Measurements from ENCODE around the gene GP9.

- TF ChIP-seq CTCF (IDR thresholded peaks at IDR 0.05) (peak; percentile 91), EZH2 (IDR thresholded peaks at IDR 0.05; ENCODE audit: borderline replicate concordance, insufficient read depth, low read depth, low read length, poor library complexity, severe bottlenecking) (no peak)
Observed at GRCh38 chr3:129026728-129027543, 33.6 kb upstream of the GP9 start.

Measured in B cell (primary cell).